ENCODE data around the gene ANKRD60.

DNA sequence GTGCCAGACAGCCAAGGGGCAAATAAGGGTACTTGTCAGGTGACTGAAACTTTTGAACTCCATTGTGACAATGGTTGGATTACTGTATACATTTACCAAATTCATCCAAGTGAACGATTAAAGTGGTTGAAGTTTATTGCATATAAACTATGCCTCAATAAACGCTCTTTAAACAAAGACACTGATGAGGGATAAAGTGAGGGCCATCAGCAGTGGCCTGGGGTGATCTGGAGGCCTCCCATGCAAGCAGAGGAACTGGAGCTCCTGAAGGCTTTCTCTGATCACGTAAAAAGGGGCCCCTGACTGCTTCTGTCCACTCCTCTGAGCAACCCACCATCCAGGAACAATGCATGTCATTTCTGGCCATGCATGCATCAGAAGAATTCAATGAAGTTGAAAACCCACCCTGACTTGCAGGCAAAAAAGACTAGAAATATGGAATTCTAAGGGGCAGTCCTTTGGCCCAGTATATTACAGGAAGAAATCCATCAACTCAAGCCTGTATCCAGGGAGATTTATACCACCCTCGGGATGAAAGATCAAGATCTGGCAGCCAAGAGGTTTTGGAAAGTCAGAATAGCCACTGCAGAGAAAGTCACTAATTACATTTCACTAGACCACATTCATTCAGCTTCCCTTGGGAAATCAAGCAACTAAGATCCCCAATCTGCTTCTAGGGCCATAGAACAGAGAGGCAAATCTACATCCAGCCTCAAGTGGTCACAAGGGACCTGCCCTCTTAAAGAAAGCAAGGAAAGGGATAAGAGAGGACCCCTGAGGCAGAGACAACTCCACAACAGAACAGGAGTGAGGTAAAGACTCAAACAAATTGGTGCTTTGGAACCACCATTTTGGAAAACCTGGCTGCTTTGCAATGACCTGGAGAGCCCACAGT lies 49.4 kb upstream of the ANKRD60 start:
- TF ChIP-seq, protein P1, sequence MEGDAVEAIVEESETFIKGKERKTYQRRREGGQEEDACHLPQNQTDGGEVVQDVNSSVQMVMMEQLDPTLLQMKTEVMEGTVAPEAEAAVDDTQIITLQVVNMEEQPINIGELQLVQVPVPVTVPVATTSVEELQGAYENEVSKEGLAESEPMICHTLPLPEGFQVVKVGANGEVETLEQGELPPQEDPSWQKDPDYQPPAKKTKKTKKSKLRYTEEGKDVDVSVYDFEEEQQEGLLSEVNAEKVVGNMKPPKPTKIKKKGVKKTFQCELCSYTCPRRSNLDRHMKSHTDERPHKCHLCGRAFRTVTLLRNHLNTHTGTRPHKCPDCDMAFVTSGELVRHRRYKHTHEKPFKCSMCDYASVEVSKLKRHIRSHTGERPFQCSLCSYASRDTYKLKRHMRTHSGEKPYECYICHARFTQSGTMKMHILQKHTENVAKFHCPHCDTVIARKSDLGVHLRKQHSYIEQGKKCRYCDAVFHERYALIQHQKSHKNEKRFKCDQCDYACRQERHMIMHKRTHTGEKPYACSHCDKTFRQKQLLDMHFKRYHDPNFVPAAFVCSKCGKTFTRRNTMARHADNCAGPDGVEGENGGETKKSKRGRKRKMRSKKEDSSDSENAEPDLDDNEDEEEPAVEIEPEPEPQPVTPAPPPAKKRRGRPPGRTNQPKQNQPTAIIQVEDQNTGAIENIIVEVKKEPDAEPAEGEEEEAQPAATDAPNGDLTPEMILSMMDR (IDR thresholded peaks at IDR 0.05) = no peak
- TF ChIP-seq POLR2A (IDR thresholded peaks at IDR 0.05) = no peak

Measured in lower leg skin (tissue), 3 donors.